Endodermal cell (in vitro differentiated cells): ENCODE measurements around the gene MREG. TPM values are rescaled to one million over a fixed set of nuclear protein-coding genes. Genes with fewer than 3 reads are reported as not detected.
A peak's percentile ranks its signal among the peaks of the same experiment; 100 is the strongest.

Experiments used
- DNase-seq: peaks from one replicate; pipeline ENCODE4 v3.0.0-alpha.2; 2017
- H3K27ac ChIP-seq: 2 replicates; pipeline ENCODE4 v1.5.1; 2013; ENCODE audit warnings: mild to moderate bottlenecking, low read depth, low read length, moderate library complexity
- H3K27me3 ChIP-seq: 2 replicates; pipeline ENCODE4 v1.6.1; 2013; ENCODE audit warnings: mild to moderate bottlenecking, low read length, moderate library complexity; ENCODE audit not compliant: insufficient read depth, control insufficient read depth, poor library complexity, severe bottlenecking
- H3K36me3 ChIP-seq: 2 replicates; pipeline ENCODE4 v1.7.0; 2013; ENCODE audit warnings: mild to moderate bottlenecking, low read length, moderate library complexity; ENCODE audit not compliant: control insufficient read depth, insufficient read depth
- H3K4me1 ChIP-seq: one replicate; pipeline ENCODE4 v1.7.0; 2013; ENCODE audit warnings: low read length; ENCODE audit not compliant: control insufficient read depth, insufficient read depth
- H3K4me3 ChIP-seq: 2 replicates; pipeline ENCODE4 v1.5.1; 2013; ENCODE audit warnings: mild to moderate bottlenecking, low read length, moderate library complexity
- H3K9ac ChIP-seq: 2 replicates; pipeline ENCODE4 v1.6.1; 2013; ENCODE audit warnings: mild to moderate bottlenecking, low read length, moderate library complexity; ENCODE audit not compliant: poor library complexity, severe bottlenecking; ENCODE audit errors: extremely low read depth
- H3K9me3 ChIP-seq: 2 replicates; pipeline ENCODE4 v1.6.1; 2013; ENCODE audit warnings: mild to moderate bottlenecking, low read length, moderate library complexity; ENCODE audit not compliant: control insufficient read depth
- H3K27ac Mint-ChIP-seq: 2 replicates; pipeline ENCODE4 v1.8.0; 2020; ENCODE audit warnings: mixed read lengths
- H3K27me3 Mint-ChIP-seq: 2 replicates; pipeline ENCODE4 v1.8.0; 2021; ENCODE audit warnings: mild to moderate bottlenecking, mixed read lengths; ENCODE audit not compliant: insufficient read depth
- H3K36me3 Mint-ChIP-seq: 2 replicates; pipeline ENCODE4 v1.8.0; 2020; ENCODE audit warnings: low read depth, mixed read lengths
- H3K4me1 Mint-ChIP-seq: 2 replicates; pipeline ENCODE4 v1.8.0; 2020; ENCODE audit warnings: mixed read lengths
- H3K4me3 Mint-ChIP-seq: 2 replicates; pipeline ENCODE4 v1.8.0; 2020; ENCODE audit warnings: mild to moderate bottlenecking, moderate library complexity, mixed read lengths
- H3K9me3 Mint-ChIP-seq: 2 replicates; pipeline ENCODE4 v1.8.0; 2020; ENCODE audit warnings: mild to moderate bottlenecking, mixed read lengths
- WGBS, 2 experiments: methylation state at CpG; one replicate each; pipeline versions ENCODE4 v1.1.5 to v1.1.7; 2013; ENCODE audit warnings: missing lambda C conversion rate in 2 of 2, mixed read lengths in 1 of 2; ENCODE audit not compliant: insufficient coverage in 1 of 2, insufficient read length in 1 of 2; 5-methylcytosine and 5-hydroxymethylcytosine counted together
- total RNA-seq, 2 donors: library from RNA; stranded (reverse); fragmentation: NEBNext Ultra II Directional in 1 of 2; extraction: Animal tissue kit (Norgen Biotek cat#: 25700) in 1 of 2; gene quantifications; 2 replicates in 1 of 2; 3 replicates in 1 of 2; pipeline ENCODE4 v1.2.1, GENCODE V29; 2021
- TF ChIP-seq, protein P1 (sequence below): fragments of 200-600 bp; sonication (generic); conservative IDR thresholded peaks from 2 replicates; pipeline ENCODE4 v1.5.0; 2021; ENCODE audit warnings: antibody characterized with exemption, mild to moderate bottlenecking

The MREG gene
- total RNA-seq, 2 donors from 2014 or later, result 13.0 to 17.8 TPM

DNA sequence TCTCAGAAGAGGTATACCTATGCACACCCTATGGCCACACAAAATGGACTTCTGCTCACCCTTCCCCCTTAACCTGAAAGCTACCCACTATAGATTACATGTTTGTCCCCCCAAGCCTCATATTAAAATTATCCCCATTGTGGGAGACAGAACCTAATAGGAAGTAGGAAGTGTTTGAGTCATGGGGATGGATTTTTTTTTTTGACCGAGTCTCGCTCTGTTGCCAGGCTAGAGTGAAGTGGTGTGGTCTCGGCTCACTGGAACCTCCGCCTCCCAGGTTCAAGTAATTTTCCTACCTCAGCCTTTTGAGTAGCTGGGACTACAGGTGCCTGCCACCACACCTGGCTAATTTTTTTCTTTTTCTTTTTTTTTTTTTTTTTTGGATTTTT lies 98.6 kb downstream of the MREG start:
- Histone ChIP-seq H3K9me3 (peaks cover 8% of the 10 kb centered on the region), H3K27ac (no peak overlapping the region), H3K4me1 (no peaks in the 10 kb centered on the region), H3K27me3 (no peaks in the 10 kb centered on the region), H3K9ac (no peak overlapping the region), H3K36me3 (no peaks in the 10 kb centered on the region), H3K4me3 (no peak overlapping the region)
- Mint-ChIP-seq H3K4me3 (no peak overlapping the region), H3K9me3 (peaks cover 6% of the 10 kb centered on the region), H3K27ac (no peak overlapping the region), H3K27me3 (no peaks in the 10 kb centered on the region), H3K36me3 (no peaks in the 10 kb centered on the region), H3K4me1 (peaks cover 27% of the 10 kb centered on the region)
- no peak for DNase-seq
- TF ChIP-seq, protein P1, sequence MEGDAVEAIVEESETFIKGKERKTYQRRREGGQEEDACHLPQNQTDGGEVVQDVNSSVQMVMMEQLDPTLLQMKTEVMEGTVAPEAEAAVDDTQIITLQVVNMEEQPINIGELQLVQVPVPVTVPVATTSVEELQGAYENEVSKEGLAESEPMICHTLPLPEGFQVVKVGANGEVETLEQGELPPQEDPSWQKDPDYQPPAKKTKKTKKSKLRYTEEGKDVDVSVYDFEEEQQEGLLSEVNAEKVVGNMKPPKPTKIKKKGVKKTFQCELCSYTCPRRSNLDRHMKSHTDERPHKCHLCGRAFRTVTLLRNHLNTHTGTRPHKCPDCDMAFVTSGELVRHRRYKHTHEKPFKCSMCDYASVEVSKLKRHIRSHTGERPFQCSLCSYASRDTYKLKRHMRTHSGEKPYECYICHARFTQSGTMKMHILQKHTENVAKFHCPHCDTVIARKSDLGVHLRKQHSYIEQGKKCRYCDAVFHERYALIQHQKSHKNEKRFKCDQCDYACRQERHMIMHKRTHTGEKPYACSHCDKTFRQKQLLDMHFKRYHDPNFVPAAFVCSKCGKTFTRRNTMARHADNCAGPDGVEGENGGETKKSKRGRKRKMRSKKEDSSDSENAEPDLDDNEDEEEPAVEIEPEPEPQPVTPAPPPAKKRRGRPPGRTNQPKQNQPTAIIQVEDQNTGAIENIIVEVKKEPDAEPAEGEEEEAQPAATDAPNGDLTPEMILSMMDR, result no peak
- 97% methylated on average over 4 of the region's 4 CpGs; no CpG with 5 or more reads in 1 of the 2 experiments for WGBS, 2 experiments

DNA sequence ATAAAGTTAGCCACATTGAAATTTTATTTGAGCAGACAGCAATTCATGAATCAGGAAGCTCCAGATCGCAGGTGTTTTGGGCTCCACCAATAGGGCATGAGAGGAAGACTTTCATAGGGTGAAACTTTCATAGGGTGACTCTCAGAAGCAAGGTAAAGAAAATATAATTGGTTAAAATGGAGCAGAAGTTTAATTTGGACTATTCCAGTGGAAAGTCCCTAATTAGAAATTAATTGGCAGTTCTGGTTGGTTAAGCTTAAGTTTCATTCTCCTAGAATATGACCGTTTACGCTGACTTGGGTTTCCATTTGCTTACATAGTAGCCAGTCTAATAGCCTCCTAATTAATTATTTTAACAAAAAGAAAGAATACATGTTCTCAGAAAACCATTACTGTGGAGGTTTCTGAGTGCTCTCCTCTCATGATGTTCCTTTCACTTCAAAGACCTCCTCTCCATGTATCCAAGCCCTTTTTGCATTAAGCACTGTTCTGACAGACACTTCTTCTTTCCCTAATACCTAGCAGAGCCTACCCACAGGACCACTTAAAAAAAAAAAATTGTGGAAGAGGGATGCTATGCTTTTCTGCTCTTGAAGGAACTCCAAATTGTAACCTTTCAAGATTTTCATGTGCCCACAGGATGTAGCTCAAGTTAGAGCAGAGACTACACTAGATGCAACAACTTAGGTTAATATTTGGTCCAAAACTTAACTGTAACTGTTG lies 99.1 kb downstream of the MREG start:
- H3K4me1 Mint-ChIP-seq, result peaks cover 21% of the 10 kb centered on the region
- H3K9me3 Mint-ChIP-seq, result peaks cover 9% of the 10 kb centered on the region
- peaks cover 14% of the 10 kb centered on the region for H3K9me3 ChIP-seq
- H3K36me3 ChIP-seq, result no peaks in the 10 kb centered on the region
- no peaks in the 10 kb centered on the region for H3K4me1 ChIP-seq
- no peak overlapping the region for H3K4me3 ChIP-seq
- no peaks in the 10 kb centered on the region for H3K27me3 ChIP-seq
- 94 to 100% methylated on average over 3 of the region's 3 CpGs for WGBS, 2 experiments
- H3K36me3 Mint-ChIP-seq, result no peaks in the 10 kb centered on the region
- H3K27ac ChIP-seq, result no peak overlapping the region
- H3K27ac Mint-ChIP-seq, result no peak overlapping the region
- H3K4me3 Mint-ChIP-seq, result no peak overlapping the region
- H3K27me3 Mint-ChIP-seq, result no peaks in the 10 kb centered on the region
- TF ChIP-seq, protein P1, result no peak
- no peak overlapping the region for H3K9ac ChIP-seq
- no peak for DNase-seq

DNA sequence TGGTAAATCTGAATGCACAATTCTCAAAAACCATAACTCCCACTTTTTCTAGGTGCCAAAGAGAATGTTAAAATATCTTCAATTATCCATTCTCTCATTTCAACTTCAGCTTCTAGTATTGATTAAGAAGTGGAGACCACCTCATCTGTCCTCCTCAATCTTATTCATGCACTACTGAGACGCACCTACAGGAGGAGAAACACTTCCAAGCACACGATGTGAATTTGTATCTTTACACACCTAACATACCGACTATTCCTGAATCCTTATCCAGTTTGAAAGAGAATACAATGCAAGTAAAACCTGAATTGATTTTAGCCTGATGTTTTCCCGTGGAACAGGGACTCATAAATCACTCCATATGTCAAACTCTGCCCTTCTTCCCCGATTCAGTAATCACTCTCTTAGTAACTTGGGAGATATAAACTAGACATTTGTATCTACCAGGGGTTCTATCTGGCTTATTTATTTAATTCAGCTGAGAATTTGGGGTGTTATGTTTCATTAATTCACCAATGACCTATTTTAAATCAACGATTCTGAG lies 101.0 kb downstream of the MREG start:
- no peak for DNase-seq
- no peak overlapping the region for H3K4me3 Mint-ChIP-seq
- H3K36me3 Mint-ChIP-seq, result no peaks in the 10 kb centered on the region
- no peaks in the 10 kb centered on the region for H3K27me3 Mint-ChIP-seq
- WGBS, 2 experiments, result 81 to 94% methylated on average over 3 to 6 of the region's 6 CpGs
- H3K4me1 ChIP-seq, result no peaks in the 10 kb centered on the region
- no peaks in the 10 kb centered on the region for H3K36me3 ChIP-seq
- peaks cover 27% of the 10 kb centered on the region for H3K9me3 ChIP-seq
- H3K27ac Mint-ChIP-seq, result no peak overlapping the region
- no peak overlapping the region for H3K4me3 ChIP-seq
- TF ChIP-seq, protein P1, result peak; percentile 63
- peaks cover 8% of the 10 kb centered on the region for H3K4me1 Mint-ChIP-seq
- H3K9ac ChIP-seq, result no peak overlapping the region
- no peaks in the 10 kb centered on the region for H3K27me3 ChIP-seq
- no peak overlapping the region for H3K27ac ChIP-seq
- H3K9me3 Mint-ChIP-seq, result peaks cover 18% of the 10 kb centered on the region
